ENCODE results near the gene NTMT2.
"Not testable (repeated sequence)": the region's sequence is repeated elsewhere in the genome, so short reads cannot be mapped to it uniquely, and the experiment has no call there.

The NTMT2 gene

GRCh38 chr1:170145770-170146676 is at the start of gene NTMT2:
NTMT2 (plus strand) TSS chr1:170145959; CDS start chr1:170146108, 149 bp downstream.
- no peak for DNase-seq (ENCODE audit: extremely low read depth, low read depth)
- no peak for TF ChIP-seq CTCF (IDR thresholded peaks at IDR 0.05; ENCODE audit: low read depth, low read length)

GRCh38 chr1:170095976-170096748 is 49.6 kb upstream of the NTMT2 start:
- TF ChIP-seq CTCF (IDR thresholded peaks at IDR 0.05; ENCODE audit: low read depth, low read length) = no peak
- DNase-seq (ENCODE audit: extremely low read depth, low read depth) = no peak

GRCh38 chr1:170096806-170097340 is 48.9 kb upstream of the NTMT2 start:
- no peak for TF ChIP-seq CTCF (IDR thresholded peaks at IDR 0.05; ENCODE audit: low read depth, low read length)
- DNase-seq (ENCODE audit: extremely low read depth, low read depth) = no peak

- TF ChIP-seq CTCF (IDR thresholded peaks at IDR 0.05; ENCODE audit: low read depth, low read length) = no peak
- no peak for DNase-seq (ENCODE audit: extremely low read depth, low read depth)
Observed at GRCh38 chr1:170097449-170097948, 48.3 kb upstream of the NTMT2 start.

- DNase-seq (ENCODE audit: extremely low read depth, low read depth) = not testable (repeated sequence)
Observed at GRCh38 chr1:170113140-170113539, 32.6 kb upstream of the NTMT2 start.

GRCh38 chr1:170114906-170115305 is 30.9 kb upstream of the NTMT2 start:
- DNase-seq (ENCODE audit: extremely low read depth, low read depth) = no peak
- no peak for TF ChIP-seq CTCF (IDR thresholded peaks at IDR 0.05; ENCODE audit: low read depth, low read length)

DNA sequence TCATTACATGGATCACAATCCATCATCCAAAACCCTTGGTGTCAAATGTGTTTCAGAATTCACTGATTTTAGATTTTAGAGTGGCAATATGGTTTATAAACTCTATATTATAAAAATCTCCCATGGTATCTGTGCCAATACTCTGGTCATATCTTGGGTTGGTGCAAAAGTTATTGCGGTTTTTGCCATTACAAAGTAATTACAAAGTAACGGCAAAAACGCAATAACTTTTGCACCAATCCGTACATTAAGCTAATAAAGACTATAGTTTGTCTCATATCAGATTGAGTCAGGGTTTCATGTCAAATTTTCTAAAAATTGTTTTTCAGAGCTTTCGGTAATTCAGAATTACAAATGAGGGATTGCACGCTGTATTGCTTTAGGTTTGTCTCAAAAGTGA is 23.4 kb upstream of the NTMT2 start:
- no peak for DNase-seq (ENCODE audit: extremely low read depth, low read depth)
- no peak for TF ChIP-seq CTCF (IDR thresholded peaks at IDR 0.05; ENCODE audit: low read depth, low read length)

Measured in AG09319 (cell line).